ENCODE results near the gene NEK1.

Gene NEK1

DNA sequence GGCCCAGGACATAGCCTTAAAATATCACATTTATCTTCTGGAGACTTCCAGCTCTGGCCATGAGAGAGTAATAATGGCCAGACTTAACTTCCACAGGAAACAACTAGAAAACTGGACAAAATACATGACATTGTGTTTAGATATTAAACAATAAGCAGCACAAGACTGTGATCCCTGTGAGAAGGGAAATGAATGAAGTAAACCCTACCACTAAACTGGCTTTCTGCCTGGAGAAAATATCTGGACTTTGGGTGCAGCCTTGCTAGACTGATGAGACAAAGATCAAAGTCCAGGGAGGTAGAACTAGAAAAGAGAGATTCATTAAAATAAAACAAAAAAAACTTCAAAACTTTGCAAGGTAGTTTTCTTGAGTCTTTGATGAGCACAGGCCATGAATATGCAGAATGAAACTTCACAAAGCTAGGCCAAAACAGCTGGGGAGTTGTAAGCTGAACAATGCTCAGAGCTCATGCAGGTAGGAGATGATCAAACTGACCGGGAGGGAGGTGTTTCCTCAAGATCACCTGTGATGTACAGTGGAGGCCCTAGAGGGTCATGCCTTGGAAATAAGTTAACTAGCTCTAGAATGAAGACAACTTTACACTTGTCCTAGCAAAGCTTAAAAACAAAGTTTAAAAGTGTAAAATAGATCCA is 194.6 kb downstream of the NEK1 start:
- FAIRE-seq, result no peak

- FAIRE-seq, result no peak
Observed at GRCh38 chr4:169416997-169417396, 195.4 kb downstream of the NEK1 start.

- FAIRE-seq, result no peak
Observed at GRCh38 chr4:169416461-169416860, 195.9 kb downstream of the NEK1 start.

GRCh38 chr4:169414913-169415312 is 197.5 kb downstream of the NEK1 start:
- FAIRE-seq, result no peak

DNA sequence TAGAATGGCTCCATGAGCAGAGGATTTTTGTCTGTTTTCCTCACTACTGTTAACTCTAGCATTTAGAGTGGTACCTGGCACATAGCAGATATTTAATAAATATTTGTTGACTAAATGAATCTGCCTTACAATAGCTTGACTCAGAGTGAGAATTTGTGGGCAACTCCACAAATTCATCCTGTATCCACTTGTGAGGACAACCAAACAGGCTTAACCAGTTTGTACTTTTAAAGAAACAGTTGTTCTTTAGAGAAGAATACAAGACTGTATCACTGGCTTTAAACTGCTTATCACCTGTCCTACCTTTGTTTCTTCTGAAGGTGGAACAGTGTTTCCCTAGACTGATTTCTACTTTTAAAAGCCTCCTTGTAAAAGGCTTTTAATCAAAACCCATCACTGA is 200.3 kb downstream of the NEK1 start:
- no peak for FAIRE-seq

- FAIRE-seq, result no peak
Observed at GRCh38 chr4:169410839-169411770, 201.3 kb downstream of the NEK1 start.

DNA sequence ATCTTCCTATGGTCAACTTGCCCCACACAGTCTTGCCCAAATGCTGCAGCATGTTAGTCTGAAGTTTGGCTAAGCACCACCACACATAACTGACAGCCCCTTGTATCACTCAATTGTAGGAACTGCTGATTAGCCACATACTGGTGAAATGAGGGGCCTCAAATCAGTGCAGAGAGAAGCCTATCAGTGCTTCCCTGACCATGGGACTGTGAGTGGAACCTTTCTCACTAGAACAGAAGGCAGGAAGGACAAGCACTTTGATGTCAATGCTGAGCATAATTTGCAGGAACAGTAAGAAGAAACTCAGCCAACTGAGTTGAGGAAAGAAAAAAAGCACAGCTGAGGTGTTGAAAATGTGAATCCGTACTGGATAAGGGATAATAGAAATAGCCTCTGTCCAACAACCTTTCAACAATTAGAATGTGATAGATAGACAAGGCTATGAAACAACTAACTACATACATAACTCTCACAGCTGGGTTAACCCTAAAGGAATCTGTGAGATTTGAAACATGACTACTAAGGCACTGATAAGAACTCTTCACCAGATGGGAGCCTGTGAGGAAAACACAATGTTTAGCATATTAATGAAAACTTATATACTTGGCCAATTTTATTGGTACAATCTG is 205.1 kb downstream of the NEK1 start:
- no peak for FAIRE-seq

- FAIRE-seq, result no peak
Observed at GRCh38 chr4:169404960-169405359, 207.4 kb downstream of the NEK1 start.

DNA sequence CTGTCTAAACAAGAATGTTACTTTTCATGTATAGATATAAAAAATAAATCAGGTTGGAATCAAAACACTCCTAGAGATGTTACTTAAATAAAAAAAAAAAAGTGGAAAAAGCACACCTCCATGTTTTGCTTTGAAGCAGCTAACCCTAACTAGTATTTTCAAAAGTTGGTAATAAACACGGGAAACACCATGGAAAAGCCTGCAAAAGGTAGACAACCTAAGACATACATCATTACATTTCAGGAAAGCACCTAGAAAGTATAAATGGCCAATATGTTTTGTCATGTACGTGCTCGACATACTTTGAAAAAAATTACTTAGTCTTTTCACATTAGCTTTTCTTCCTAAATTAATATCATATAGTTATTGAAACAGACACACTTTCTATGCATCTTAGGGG is 211.6 kb downstream of the NEK1 start:
- FAIRE-seq, result no peak

- peak; percentile 58 for FAIRE-seq
Observed at GRCh38 chr4:169399976-169400767, 212.2 kb downstream of the NEK1 start.

GRCh38 chr4:169398316-169398715 is 214.1 kb downstream of the NEK1 start:
- no peak for FAIRE-seq

DNA sequence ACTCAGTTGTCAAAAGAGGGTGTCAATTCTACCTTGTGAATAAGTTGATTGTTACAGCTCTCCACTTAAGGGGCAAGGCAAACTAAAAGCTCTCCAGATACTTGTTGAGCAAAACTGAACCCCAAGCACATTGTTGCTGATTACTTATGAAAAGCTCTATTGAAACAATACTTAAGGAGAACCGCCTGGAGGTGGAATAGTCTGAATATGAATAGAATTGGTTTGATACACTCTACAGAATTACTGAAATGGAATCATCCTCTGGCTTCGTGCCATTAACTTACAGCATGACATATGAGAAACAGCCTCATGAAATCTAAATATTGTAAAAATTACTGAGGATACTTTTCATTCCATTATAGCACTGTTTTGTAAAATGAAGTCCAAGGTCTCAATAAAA is 214.6 kb downstream of the NEK1 start:
- FAIRE-seq, result no peak

- no peak for FAIRE-seq
Observed at GRCh38 chr4:169385376-169385775, 227.0 kb downstream of the NEK1 start.

DNA sequence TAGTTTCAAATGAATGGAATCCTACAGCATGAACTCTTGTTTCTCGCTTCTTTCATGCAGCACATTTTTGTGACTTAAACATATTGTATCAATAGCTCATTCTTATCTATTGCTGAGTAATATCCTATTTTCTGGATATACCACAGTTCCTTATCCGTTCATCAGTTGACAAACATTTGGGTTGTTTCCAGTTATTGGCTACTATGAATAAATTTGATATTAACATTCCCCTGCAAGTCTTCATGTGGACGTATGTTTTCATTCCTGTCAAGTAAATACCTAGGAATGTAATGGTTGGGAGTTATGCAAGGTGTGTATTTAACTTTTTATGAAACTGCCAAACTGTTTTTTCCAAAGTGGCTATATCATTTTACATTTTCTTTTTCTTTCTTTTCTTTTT is 227.6 kb downstream of the NEK1 start:
- FAIRE-seq, result no peak

- no peak for FAIRE-seq
Observed at GRCh38 chr4:169383724-169384123, 228.7 kb downstream of the NEK1 start.

GRCh38 chr4:169379688-169380087 is 232.7 kb downstream of the NEK1 start:
- FAIRE-seq, result no peak

- FAIRE-seq, result no peak
Observed at GRCh38 chr4:169377367-169377766, 235.0 kb downstream of the NEK1 start.

- no peak for FAIRE-seq
Observed at GRCh38 chr4:169376421-169376820, 236.0 kb downstream of the NEK1 start.

DNA sequence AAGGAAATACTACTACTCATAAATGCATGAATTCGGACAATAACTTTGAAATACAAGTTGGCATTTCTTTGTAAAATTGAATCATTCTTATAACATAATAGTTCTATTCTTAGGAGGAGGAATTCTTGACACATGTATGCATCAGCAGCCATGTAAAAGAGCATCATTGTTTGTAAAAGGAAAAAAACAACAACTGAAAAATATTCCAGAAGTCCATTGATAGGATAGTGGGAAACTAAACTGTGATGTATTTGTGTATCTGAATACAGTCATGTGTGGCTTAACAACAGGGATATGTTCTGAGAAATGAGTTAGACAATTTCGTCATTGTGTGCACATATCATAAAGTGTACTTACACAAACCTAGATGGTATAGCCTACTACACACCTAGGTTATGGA is 239.6 kb downstream of the NEK1 start:
- FAIRE-seq, result no peak

GRCh38 chr4:169369634-169370033 is 242.7 kb downstream of the NEK1 start:
- FAIRE-seq, result no peak

- FAIRE-seq, result no peak
Observed at GRCh38 chr4:169367826-169368225, 244.6 kb downstream of the NEK1 start.

GRCh38 chr4:169366821-169367220 is 245.6 kb downstream of the NEK1 start:
- FAIRE-seq, result no peak

GRCh38 chr4:169362607-169363006 is 249.8 kb downstream of the NEK1 start:
- FAIRE-seq, result no peak

Measured in colon (tissue), 2 donors.